ENCODE data around the gene OSBPL8.

Gene OSBPL8

GRCh38 chr12:76422543-76423438 is 136.8 kb downstream of the OSBPL8 start:
- Mint-ChIP-seq H3K4me3 (no peak overlapping the region), H3K4me1 (peaks cover 5% of the 10 kb centered on the region), H3K9me3 (peaks cover 22% of the 10 kb centered on the region), H3K27me3 (no peaks in the 10 kb centered on the region), H3K36me3 (peaks cover 26% of the 10 kb centered on the region), H3K27ac (no peak overlapping the region)
- DNase-seq = no peak
- CTCF ChIA-PET = no interaction called here

- no peak overlapping the region for H3K4me3 Mint-ChIP-seq
- no peak for DNase-seq
- H3K4me1 Mint-ChIP-seq = peaks cover 11% of the 10 kb centered on the region
- H3K9me3 Mint-ChIP-seq = peaks cover 22% of the 10 kb centered on the region
- H3K27ac Mint-ChIP-seq = no peak overlapping the region
- CTCF ChIA-PET = no interaction called here
- no peaks in the 10 kb centered on the region for H3K27me3 Mint-ChIP-seq
- peaks cover 26% of the 10 kb centered on the region for H3K36me3 Mint-ChIP-seq
Measured at GRCh38 chr12:76422154-76422542, 137.4 kb downstream of the OSBPL8 start.

DNA sequence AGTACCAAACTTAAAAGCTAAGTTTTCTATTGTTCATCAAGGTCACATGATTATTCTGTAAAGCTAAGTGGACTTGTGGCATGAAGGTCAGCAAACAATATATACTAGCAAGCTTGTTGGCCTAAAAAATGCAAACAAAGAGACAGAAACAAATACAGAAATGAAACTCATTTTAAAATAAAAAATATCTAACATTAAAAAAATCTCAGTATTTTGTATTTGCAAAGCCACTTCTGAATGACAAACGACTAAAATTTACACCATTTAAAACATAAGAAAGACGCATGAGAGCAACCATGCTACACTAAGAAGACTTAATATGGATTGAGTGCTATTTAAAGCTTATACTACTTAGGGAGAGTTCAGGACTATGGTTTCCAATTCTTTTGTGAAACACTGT is 138.5 kb downstream of the OSBPL8 start:
- peaks cover 18% of the 10 kb centered on the region for H3K4me1 Mint-ChIP-seq
- DNase-seq = no peak
- no peaks in the 10 kb centered on the region for H3K27me3 Mint-ChIP-seq
- peaks cover 15% of the 10 kb centered on the region for H3K9me3 Mint-ChIP-seq
- no peak overlapping the region for H3K4me3 Mint-ChIP-seq
- CTCF ChIA-PET = no interaction called here
- H3K36me3 Mint-ChIP-seq = peaks cover 18% of the 10 kb centered on the region
- H3K27ac Mint-ChIP-seq = no peak overlapping the region

DNA sequence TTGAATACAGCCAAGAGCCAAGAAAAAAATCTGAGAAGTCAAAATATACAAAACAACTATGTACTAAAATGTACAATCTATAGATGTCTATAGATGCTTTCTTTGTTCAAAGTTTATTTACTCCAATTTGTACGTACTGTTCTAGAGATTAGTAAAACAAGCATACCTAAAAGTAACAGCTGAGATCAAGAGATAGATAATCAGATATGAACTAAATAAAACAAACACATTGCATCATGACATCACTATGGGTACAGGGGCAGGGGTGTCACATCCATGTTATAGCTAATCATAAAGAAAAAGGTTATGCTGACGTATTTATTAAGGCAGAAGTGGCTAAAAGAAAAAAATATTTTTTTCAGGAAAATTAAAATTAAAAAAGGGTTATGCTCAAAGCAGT is 139.3 kb downstream of the OSBPL8 start:
- peaks cover 18% of the 10 kb centered on the region for H3K4me1 Mint-ChIP-seq
- DNase-seq = no peak
- peaks cover 9% of the 10 kb centered on the region for H3K36me3 Mint-ChIP-seq
- no peak overlapping the region for H3K4me3 Mint-ChIP-seq
- no peaks in the 10 kb centered on the region for H3K27me3 Mint-ChIP-seq
- CTCF ChIA-PET = no interaction called here
- peaks cover 6% of the 10 kb centered on the region for H3K9me3 Mint-ChIP-seq
- no peak overlapping the region for H3K27ac Mint-ChIP-seq

GRCh38 chr12:76417116-76417515 is 142.5 kb downstream of the OSBPL8 start:
- CTCF ChIA-PET = no interaction called here
- H3K9me3 Mint-ChIP-seq = no peaks in the 10 kb centered on the region
- peak overlapping the region; percentile 47 for H3K27ac Mint-ChIP-seq
- H3K4me1 Mint-ChIP-seq = peaks cover 18% of the 10 kb centered on the region
- no peaks in the 10 kb centered on the region for H3K27me3 Mint-ChIP-seq
- peaks cover 4% of the 10 kb centered on the region for H3K36me3 Mint-ChIP-seq
- H3K4me3 Mint-ChIP-seq = no peak overlapping the region
- no peak for DNase-seq

- H3K27me3 Mint-ChIP-seq = no peaks in the 10 kb centered on the region
- no peak overlapping the region for H3K4me3 Mint-ChIP-seq
- no peak overlapping the region for H3K27ac Mint-ChIP-seq
Measured at GRCh38 chr12:76413121-76413520, 146.4 kb downstream of the OSBPL8 start.

DNA sequence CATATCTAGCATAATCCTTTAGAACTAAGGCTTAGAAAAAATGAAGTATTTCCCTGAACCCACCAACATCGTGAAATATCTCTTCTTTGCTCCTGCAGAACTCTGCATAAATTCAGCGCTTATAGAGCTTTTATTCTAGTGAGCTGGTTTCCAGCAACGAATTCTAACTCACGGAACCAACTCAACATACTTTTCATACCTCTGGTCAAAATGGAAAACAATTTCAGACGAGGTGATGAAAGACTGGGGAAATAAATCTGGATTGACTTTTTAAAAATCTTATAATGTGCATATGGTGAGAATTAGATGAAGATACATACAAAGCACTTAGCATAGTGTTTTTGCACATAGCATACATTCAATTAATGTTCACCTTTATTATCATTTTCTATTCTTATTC is 148.8 kb downstream of the OSBPL8 start:
- H3K4me3 Mint-ChIP-seq = no peak overlapping the region
- H3K27me3 Mint-ChIP-seq = no peaks in the 10 kb centered on the region
- H3K27ac Mint-ChIP-seq = no peak overlapping the region
- no peaks in the 10 kb centered on the region for H3K4me1 Mint-ChIP-seq
- CTCF ChIA-PET = no interaction called here
- DNase-seq = no peak
- peaks cover 10% of the 10 kb centered on the region for H3K36me3 Mint-ChIP-seq
- H3K9me3 Mint-ChIP-seq = no peaks in the 10 kb centered on the region

More at GRCh38 chr12:76413121-76413520, 146.4 kb downstream of the OSBPL8 start:
- DNase-seq = no peak
- CTCF ChIA-PET = no interaction called here
- Mint-ChIP-seq H3K9me3 (no peaks in the 10 kb centered on the region), H3K4me1 (peaks cover 15% of the 10 kb centered on the region), H3K36me3 (peaks cover 7% of the 10 kb centered on the region)

- Mint-ChIP-seq H3K9me3 (no peaks in the 10 kb centered on the region), H3K27ac (no peak overlapping the region), H3K4me1 (no peaks in the 10 kb centered on the region), H3K27me3 (no peaks in the 10 kb centered on the region), H3K4me3 (no peak overlapping the region), H3K36me3 (peaks cover 11% of the 10 kb centered on the region)
- CTCF ChIA-PET = no interaction called here
- no peak for DNase-seq
Measured at GRCh38 chr12:76410371-76410770, 149.2 kb downstream of the OSBPL8 start.

GRCh38 chr12:76409074-76409473 is 150.5 kb downstream of the OSBPL8 start:
- H3K27ac Mint-ChIP-seq = no peak overlapping the region
- H3K36me3 Mint-ChIP-seq = peaks cover 11% of the 10 kb centered on the region
- H3K4me1 Mint-ChIP-seq = no peaks in the 10 kb centered on the region
- CTCF ChIA-PET = no interaction called here
- DNase-seq = no peak
- no peak overlapping the region for H3K4me3 Mint-ChIP-seq
- H3K9me3 Mint-ChIP-seq = no peaks in the 10 kb centered on the region
- H3K27me3 Mint-ChIP-seq = no peaks in the 10 kb centered on the region

DNA sequence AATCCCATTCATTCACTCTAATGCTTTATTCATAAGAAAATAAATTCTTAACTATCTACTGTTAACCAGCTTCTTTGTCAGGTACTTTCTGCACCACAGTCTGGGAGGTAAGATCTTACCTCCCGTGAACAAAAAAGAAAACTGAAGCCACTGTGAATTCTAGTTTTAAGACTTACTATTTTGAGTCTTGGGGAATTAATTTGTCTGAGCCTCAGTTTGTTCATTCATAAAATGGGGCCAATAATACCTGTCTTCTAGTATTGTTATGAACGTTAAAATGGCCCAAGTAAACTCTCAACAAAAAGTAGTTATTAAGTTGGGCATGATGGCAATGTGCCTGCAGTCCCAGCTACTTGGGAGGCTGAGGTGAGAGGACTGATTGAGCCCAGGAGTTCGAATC is 151.9 kb downstream of the OSBPL8 start:
- Mint-ChIP-seq H3K27me3 (no peaks in the 10 kb centered on the region), H3K36me3 (peaks cover 13% of the 10 kb centered on the region), H3K27ac (no peak overlapping the region), H3K9me3 (no peaks in the 10 kb centered on the region), H3K4me3 (no peak overlapping the region), H3K4me1 (no peaks in the 10 kb centered on the region)
- no peak for DNase-seq
- CTCF ChIA-PET = no interaction called here

DNA sequence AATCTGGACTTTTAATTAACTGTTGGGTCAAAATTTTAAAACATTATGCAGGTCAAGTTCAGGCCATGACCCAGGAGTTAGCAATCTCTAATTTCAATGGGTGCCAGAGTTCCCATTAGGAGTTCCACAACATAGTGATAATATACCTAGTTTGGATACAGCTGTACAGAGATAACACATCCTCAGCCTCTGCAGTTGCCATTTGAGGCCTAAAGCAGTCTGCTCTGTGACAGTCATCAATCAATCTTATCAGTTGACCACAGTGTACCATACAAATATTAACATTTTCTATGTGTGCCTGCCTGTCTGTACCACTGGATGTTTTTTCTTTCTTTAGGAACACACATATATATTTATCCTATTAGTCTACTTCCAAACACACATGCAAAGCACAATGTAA is 157.3 kb downstream of the OSBPL8 start:
- CTCF ChIA-PET = no interaction called here
- H3K9me3 Mint-ChIP-seq = no peaks in the 10 kb centered on the region
- no peak overlapping the region for H3K27ac Mint-ChIP-seq
- H3K27me3 Mint-ChIP-seq = no peaks in the 10 kb centered on the region
- DNase-seq = no peak
- H3K36me3 Mint-ChIP-seq = peaks cover 18% of the 10 kb centered on the region
- no peaks in the 10 kb centered on the region for H3K4me1 Mint-ChIP-seq
- no peak overlapping the region for H3K4me3 Mint-ChIP-seq

GRCh38 chr12:76400136-76400535 is 159.4 kb downstream of the OSBPL8 start:
- H3K4me3 Mint-ChIP-seq = no peak overlapping the region
- H3K36me3 Mint-ChIP-seq = peaks cover 15% of the 10 kb centered on the region
- CTCF ChIA-PET = no interaction called here
- H3K9me3 Mint-ChIP-seq = no peaks in the 10 kb centered on the region
- H3K4me1 Mint-ChIP-seq = no peaks in the 10 kb centered on the region
- DNase-seq = no peak
- no peak overlapping the region for H3K27ac Mint-ChIP-seq
- no peaks in the 10 kb centered on the region for H3K27me3 Mint-ChIP-seq

GRCh38 chr12:76399040-76399439 is 160.5 kb downstream of the OSBPL8 start:
- no peaks in the 10 kb centered on the region for H3K9me3 Mint-ChIP-seq
- CTCF ChIA-PET = no interaction called here

DNA sequence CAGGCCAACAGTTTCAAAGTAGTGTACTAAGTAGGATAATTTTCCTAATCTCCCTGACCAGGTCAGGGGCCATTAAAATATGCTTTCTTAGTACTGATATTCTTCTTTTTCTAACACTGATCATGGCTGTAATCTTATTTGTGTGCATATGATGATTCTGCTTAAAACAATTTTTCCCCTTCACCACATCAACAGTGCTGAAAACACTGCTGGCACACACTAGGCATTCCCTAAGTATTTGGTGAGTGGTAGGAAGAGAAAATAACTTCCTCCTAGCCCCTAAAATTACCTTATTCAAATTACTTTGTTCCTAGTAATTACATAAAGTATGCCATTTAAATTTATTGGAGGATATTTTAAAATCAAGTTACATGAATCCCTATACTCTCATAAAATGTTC is 161.5 kb downstream of the OSBPL8 start:
- no peaks in the 10 kb centered on the region for H3K9me3 Mint-ChIP-seq
- CTCF ChIA-PET = no interaction called here
- no peaks in the 10 kb centered on the region for H3K27me3 Mint-ChIP-seq
- H3K4me1 Mint-ChIP-seq = no peaks in the 10 kb centered on the region
- H3K27ac Mint-ChIP-seq = no peak overlapping the region
- H3K36me3 Mint-ChIP-seq = peaks cover 14% of the 10 kb centered on the region
- no peak overlapping the region for H3K4me3 Mint-ChIP-seq
- no peak for DNase-seq

More at GRCh38 chr12:76399040-76399439, 160.5 kb downstream of the OSBPL8 start:
- H3K4me3 Mint-ChIP-seq = no peak overlapping the region
- H3K4me1 Mint-ChIP-seq = no peaks in the 10 kb centered on the region
- H3K27me3 Mint-ChIP-seq = no peaks in the 10 kb centered on the region
- peaks cover 16% of the 10 kb centered on the region for H3K36me3 Mint-ChIP-seq
- no peak for DNase-seq
- H3K27ac Mint-ChIP-seq = no peak overlapping the region

GRCh38 chr12:76391461-76391860 is 168.1 kb downstream of the OSBPL8 start:
- Mint-ChIP-seq H3K4me1 (peaks cover 6% of the 10 kb centered on the region), H3K9me3 (no peaks in the 10 kb centered on the region), H3K27ac (peak overlapping the region; percentile 72), H3K4me3 (no peak overlapping the region), H3K36me3 (peaks cover 44% of the 10 kb centered on the region), H3K27me3 (no peaks in the 10 kb centered on the region)
- DNase-seq = no peak
- CTCF ChIA-PET = interaction anchor here (1.2 kb wide), 1 partner anchor 619 kb away, joined by 3 read pairs; no protein-coding TSS in a partner anchor

Data from activated naive CD4-positive, alpha-beta T cell treated with anti-CD3 and anti-CD28 coated beads, Interleukin-2, amount 10 ng/mL, durations not matched to agents 7 days and 5 days (primary cell).